ENCODE data around the gene DCAF8.

DNA sequence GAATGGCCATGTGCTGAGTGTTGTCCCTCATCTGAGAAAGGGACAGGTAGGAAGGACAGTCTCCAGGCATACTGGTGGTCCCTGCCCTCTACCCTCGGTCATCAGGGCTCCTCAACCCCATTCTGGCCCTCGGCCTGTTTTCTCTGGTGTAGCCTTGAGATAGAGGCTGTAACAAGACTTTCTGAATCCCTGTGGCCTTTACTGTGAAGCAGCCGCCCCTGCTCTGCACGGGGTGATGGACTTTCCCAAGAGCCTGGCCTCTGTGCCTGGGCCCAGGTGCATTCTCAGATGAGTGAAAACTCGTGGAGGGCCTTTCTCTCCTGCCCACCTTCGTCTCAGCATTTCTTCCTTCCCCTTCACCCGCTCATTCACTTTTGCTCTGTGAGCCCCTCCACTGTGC lies 74.9 kb downstream of the DCAF8 start:
- TF ChIP-seq, protein P1, sequence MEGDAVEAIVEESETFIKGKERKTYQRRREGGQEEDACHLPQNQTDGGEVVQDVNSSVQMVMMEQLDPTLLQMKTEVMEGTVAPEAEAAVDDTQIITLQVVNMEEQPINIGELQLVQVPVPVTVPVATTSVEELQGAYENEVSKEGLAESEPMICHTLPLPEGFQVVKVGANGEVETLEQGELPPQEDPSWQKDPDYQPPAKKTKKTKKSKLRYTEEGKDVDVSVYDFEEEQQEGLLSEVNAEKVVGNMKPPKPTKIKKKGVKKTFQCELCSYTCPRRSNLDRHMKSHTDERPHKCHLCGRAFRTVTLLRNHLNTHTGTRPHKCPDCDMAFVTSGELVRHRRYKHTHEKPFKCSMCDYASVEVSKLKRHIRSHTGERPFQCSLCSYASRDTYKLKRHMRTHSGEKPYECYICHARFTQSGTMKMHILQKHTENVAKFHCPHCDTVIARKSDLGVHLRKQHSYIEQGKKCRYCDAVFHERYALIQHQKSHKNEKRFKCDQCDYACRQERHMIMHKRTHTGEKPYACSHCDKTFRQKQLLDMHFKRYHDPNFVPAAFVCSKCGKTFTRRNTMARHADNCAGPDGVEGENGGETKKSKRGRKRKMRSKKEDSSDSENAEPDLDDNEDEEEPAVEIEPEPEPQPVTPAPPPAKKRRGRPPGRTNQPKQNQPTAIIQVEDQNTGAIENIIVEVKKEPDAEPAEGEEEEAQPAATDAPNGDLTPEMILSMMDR (IDR thresholded peaks at IDR 0.05; ENCODE audit: low read depth, low read length): no peak
- no peak for TF ChIP-seq POLR2A (IDR thresholded peaks at IDR 0.05; ENCODE audit: extremely low read depth, insufficient read length)
- TF ChIP-seq, protein P2, sequence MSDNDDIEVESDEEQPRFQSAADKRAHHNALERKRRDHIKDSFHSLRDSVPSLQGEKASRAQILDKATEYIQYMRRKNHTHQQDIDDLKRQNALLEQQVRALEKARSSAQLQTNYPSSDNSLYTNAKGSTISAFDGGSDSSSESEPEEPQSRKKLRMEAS (IDR thresholded peaks at IDR 0.05; ENCODE audit: low read depth, low read length): no peak

Measured in NB4 (cell line).